SU-DHL-6 (cell line): ENCODE data around the gene EVI5.

Experiments
- CTCF ChIP-seq: fragments of 200-600 bp; sonication (generic); IDR thresholded peaks from one replicate; pipeline ENCODE4 v1.5.1; 2017; ENCODE audit warnings: antibody characterized with exemption, mild to moderate bottlenecking, low read length, moderate library complexity; ENCODE audit not compliant: insufficient read depth, poor library complexity, severe bottlenecking
- EZH2phosphoT487 ChIP-seq: fragments of 200-600 bp; sonication (generic), shearing (Covaris generic); conservative IDR thresholded peaks from 2 replicates; pipeline ENCODE4 v1.6.1; 2018; ENCODE audit warnings: mild to moderate bottlenecking, antibody characterized with exemption, low read length, moderate library complexity, mixed read lengths

- TF ChIP-seq CTCF: no peak
- no peak for TF ChIP-seq EZH2phosphoT487
Measured at GRCh38 chr1:92711473-92712165, 73.3 kb downstream of the EVI5 start.
